GM04504 (cell line): ENCODE results near the gene LONP1.

Experiments
- DNase-seq: peaks from one replicate; pipeline ENCODE4 v3.0.0-alpha.2; 2012; ENCODE audit warnings: low read depth

LONP1 gene

DNA sequence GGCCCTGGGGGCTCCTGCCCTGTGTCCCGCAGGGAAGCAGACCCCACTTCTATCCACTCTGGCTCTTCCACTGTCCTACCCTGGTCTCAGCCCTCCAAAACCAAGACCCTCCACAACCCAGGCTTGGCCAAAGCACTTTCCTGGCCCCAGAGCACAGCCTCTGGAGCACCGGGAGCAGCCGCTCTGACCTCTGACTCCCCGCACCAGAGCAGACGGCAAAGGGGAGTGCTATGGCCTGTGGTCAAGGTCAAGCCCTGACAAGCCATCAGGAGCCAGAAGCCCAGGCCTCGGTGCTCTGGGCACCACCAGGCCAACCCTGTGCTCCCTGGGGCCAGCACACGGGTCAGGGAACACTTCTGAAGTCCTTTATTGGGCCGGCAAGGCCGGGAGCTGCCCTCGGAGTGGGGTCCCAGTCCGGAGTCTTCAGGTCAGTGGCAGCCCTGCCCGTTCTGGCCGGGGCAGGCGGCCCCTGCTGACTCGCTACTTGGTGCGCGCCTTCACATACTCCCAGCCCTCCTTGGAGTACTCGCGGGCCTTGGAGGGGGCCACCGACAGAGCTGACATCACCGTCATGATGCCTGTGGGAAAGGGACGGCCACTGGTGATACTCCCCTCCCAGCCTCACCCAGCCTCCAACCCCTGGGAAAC, 41.8 kb downstream of the LONP1 start:
- no peak for DNase-seq

DNA sequence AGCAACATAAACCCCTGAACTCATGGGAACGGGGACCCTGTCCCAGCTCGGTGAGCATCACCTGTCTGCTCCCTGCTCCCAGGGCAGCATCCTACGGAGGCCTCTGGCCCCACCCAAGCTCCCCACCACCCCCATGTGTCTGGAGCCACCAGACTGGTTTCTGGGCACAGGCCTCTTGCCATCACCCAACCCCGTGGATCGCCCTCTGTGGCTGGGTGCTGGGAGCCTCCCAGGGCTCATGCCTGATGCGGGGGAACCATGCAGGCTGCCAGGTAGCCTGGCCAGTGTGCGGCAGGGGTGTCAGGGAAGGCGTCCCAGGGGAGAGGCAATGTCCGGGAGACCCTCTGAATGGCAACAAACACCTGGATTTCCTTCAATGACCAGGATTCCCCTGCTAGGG, 42.4 kb downstream of the LONP1 start:
- DNase-seq, result no peak

DNA sequence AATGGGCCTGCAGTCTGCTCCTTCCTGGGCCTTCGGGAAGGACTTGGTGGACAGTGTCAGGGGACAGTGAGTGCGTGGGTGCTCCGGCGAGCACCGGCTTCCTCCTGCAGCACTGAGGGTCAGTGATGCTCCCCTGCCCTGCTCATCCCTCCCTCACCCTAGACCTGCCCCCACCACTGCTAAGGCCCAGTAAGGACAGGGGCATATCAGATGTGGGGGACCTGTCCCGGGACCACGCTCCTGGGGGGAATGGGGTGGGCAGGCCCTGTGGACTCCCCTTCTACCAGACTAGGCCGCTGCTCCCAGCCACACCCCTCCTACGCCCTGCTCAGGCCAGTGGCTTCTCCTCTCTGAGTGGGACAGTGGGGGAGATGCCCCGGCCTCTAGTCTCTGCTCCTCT, 42.8 kb downstream of the LONP1 start:
- DNase-seq, result no peak

DNA sequence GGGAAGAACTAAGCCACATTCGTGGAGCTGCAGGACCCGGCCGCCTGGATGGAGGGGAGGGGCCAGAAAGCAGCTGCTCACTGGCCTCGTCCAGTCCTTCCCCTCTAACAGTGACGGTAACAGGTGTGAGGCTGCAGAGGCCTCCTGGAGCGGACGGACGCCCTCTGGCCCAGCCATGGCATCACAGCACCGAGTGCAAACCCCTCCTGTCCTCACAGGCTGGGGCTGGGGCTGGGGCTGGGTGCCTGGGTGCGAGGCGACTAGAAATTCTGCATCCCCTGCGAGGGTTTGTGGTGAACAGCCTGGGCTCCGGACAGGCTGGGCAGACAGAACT, 43.2 kb downstream of the LONP1 start:
- DNase-seq, result no peak

DNA sequence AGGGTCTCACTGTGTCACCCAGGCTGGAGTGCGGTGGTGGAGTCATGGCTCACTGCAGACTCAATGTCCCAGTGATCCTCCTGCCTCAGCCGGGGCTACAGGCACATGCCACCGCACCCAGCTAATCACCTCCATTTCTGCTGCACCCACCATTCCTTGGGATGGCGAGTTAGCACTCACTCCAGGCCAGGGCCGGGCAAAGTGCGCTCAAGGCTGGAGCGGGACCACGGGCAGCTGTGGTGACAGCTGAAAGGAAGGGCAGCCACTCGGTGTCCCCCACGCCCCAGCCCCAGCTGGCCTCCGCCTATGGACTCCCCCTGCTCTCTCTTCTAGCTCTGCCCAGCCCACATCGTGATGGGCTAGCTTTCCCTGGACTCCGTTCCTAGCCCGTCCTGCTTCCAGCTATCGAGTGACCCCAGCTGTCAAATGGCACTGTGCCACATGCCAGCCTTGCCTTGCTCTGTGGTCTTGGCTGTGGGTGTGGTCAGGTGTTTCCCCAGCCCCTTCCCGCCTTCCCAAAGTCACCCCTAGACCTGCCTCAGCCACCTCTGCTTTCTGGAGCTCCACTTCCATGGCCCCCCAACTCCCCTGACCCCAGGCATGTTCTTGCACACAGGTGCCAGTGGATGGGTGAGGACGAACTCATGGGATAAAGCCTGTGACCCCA, 43.7 kb downstream of the LONP1 start:
- DNase-seq, result no peak

DNA sequence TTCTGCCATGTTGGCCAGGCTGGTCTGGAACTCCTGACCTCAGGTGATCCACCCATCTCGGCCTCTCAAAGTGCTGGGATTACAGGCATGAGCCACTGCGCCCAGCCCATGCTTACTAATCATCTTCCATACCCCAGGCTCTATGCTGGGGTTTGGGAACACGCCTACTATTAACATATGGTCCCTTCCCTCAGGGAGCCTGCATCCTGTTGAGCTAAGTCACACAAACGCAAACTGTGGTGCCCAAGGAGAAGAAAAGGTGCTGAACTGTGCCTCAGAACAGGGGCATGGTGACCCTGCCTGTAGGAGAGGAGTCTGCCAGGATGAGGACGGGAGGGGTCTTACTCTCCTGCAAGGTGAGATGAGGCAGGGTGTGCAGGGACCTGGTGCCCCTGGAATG, 45.2 kb downstream of the LONP1 start:
- no peak for DNase-seq

DNA sequence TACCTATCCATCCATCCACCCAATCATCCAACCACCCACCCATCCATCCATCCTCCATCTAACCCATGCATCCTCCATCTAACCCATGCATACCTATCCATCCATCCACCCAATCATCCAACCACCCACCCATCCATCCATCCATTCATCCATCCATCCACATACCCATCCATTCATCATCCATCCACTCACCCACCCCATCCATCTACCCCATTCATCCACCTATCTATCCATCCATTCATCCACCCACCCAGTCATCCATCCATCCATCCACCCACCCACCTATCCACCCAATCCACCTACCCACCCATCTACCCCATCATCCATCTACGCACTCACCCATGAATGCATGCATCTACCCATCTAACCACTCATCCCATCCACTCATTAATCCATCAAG, 46.2 kb downstream of the LONP1 start:
- DNase-seq, result no peak

DNA sequence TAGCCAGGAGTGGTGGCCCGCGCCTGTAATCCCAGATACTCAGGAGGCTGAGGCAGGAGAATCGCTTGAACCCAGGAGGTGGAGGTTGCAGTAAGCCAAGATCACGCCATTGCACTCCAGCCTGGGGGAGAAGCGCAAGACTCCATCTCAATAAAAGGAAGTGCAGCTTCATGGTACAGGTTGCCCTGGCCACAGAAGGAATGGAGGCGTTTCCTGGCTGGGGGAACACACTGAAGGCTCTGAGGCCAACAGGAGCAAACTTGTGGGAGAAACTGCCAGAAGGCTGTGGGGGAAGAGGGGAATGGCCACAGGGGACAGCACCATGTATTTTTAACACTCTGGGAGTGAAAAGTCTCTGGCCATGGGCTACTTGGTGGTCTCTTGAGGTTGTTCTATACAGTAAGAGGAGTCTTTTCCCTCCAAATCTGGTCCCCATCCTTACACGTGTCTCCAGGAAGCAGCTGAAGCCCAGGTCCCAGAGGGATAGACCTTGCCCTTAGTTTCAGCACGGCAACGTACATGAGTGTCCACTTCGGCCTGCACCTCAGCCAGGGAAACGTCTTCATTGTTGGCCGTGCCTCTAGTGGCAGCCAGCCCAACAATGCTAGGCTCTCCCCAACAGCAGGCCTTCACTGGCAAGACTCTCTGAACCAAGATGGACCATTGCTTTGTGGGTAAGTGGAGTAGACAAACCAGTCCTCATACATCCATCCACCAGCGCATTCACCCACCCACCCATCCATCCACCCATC, 47.1 kb downstream of the LONP1 start:
- no peak for DNase-seq

DNA sequence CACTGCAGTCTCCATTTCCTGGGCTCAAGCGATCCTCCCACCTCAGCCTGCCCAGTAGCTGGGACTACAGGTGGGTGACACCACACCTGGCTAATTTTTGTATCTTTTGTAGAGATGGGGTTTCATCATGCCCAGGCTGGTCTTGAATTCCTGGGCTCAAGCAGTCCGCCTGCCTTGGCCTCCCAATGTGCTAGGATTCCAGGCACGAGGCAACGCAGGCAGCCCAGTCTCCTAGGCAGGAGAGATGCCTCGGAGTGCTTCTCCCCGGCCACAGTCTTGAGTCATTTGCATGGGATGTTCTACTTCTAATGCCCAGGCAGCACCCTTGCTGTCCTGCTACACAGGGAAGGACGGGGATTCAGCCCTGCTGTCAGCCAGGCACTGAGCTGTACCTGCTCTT, 48.3 kb downstream of the LONP1 start:
- no peak for DNase-seq

DNA sequence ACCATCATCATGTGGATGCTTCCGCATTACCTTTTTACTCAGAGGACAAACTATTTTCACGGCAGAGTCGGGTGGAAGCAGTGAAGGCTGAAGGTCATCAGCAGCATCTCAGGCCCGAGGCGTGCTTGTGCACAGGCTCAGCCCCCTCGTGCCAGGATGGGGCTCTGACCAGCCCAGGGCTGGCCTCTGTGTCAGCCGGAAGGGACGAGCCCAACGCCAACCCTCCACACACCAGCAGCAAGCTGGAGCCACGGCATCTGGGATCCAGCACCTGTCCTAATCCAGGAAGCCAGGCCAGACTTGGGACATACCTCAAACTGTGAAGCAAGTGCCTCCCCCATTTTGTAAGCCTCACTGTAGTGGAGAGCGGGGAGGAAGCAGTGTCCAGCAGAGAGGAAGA, 50.7 kb downstream of the LONP1 start:
- DNase-seq, result no peak

DNA sequence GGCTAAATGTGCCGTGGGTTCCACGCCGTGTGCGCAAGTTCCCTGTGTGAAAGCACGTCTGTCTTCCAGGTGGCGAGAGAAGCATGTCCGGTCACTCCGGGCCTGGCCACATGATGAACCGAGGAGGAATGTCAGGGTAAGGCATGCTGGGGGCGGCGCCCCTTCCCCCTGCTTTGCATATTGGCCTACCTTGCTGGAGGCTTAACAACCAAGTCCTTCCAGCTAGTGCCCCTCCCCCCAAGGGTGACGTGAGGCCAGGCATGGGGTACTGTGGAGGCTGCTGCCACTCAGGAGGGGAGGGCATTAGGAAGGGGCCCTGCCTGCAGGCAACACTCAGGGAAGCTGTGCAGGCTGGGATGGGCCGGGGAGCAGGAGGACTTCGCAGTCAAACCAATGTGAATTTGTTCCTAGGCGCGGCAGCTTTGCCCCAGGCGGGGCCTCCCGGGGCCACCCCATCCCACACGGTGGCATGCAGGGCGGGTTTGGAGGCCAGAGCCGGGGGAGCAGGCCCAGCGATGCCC, 52.1 kb downstream of the LONP1 start:
- DNase-seq, result no peak

DNA sequence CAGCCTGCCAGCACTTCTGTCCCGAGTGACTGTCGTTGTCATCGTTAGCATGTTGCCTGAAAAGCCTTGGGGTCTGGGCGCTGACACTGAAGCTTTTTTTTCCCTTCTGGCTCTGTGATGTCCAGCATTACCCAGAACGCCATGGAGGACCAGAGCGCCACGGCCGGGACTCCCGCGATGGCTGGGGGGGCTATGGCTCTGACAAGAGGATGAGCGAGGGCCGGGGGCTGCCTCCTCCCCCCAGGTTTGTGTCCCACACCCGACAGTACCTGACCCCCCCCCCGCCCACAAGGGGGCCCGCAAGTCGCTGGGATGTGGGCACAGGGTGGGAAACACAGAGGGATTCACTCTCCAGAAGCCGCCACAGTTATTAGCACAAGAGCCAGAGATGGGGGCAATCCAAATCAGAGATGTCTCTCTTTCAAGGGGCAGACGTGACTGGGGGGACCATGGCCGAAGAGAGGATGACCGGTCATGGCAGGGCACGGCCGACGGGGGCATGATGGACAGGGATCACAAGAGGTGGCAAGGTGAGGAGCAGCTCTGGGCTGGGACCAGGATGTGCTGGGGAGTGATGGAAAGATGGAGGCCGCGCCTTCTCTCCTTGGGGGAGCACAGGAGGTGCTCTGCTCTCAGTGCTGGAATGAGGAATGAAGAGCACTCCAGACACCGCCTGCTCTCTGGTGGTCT, 52.9 kb downstream of the LONP1 start:
- no peak for DNase-seq

DNA sequence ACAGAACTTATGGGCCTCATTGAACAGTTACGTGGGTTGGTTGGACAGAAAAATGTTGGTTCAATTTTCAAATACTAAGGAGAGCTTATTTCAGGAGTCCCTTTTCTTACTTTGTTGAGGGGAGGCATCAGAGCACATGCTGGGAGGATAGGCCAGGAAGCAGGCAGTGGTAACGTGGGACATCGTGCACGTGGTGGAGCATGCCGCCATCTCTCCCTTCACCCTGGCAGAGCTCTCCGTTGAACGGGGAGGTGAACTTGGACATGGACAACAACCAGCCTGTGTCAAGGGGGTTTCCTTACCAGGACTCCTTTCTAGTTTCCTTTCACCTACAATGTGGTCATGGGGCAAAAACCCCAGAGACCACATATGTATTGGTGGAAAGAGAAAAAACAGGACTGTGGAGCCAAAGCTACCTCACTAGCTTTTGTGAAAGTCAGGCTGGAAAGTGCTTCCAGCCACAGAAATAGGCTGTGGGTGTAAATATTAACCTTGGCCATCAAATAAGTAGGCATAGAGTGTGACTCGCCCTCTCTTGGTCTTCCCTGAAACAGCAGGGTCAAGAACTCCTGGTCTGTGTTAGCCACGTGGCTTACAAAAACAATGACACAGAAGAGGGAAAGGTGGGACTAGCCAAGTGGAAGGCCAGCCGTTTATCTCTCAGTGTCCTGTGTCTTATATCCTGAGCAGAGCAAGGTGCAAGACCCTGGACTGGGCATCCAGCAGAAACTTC, 54.0 kb downstream of the LONP1 start:
- DNase-seq, result peak; percentile 15

DNA sequence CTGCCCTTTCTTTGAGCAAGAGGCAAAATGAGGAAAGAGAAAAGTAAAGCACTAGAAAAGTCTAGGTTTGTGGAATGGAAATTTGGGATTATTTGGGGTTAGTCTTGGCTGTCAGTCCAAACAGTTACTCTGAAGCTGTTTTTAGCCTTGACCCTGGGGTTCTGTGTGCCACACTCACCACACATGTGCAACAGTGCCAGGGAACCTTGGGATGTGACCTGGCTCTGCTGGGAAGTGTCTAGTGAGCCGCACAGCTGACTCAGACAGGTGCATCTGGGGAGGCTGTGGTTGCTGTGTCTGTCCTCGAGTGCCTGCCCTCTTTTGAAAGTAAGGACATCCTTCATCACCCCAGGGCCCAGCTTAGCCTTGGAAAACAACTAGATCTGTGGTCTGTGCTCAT, 55.4 kb downstream of the LONP1 start:
- no peak for DNase-seq

DNA sequence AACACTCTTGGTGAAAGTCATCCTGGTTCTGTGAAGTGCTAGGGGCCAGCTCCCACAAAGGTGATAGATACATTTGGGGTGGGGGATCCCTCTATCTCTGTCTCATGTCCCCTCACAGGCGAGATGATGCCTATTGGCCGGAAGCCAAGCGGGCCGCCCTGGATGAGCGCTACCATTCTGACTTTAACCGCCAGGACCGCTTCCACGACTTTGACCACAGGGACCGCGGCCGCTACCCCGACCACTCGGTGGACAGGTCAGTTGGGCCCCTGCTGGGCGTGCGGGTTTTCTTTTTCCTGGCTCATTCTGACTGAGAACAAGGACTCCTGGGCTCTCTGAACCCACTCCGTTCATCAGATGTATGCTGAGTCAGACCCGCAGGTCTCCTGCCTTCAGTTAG, 56.0 kb downstream of the LONP1 start:
- DNase-seq, result no peak

DNA sequence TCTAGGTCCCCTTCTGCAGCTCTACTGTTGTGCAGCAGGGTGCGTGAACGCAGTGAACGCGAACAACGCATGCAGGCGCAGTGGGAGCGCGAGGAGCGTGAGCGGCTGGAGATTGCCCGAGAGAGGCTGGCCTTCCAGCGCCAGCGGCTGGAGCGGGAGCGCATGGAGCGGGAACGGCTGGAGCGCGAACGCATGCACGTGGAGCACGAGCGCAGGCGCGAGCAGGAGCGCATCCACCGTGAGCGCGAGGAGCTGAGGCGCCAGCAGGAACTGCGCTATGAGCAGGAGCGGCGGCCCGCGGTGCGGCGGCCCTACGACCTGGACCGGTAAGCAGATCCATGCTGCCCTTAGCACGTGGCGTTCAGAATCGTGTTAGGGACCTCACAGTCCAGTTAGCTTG, 58.5 kb downstream of the LONP1 start:
- no peak for DNase-seq

DNA sequence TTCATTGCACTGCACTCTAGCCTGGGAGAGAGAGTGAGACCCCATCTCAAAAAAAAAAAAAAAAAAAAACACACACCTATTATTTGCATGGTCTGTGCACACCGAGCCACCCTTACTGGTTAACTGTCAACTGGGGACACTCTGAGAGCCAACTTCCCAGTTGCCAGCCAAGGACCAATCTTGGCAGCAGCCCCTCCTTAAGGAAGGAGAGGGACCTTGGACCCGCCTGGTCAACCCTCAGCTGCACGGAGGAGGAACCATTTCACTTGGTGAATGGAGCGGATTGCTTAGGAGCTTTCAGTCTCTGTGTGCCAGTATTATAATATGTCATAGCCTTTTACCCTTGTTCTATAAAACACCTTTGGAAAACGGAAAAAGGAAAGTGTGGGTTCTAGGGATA, 64.5 kb downstream of the LONP1 start:
- DNase-seq, result no peak

DNA sequence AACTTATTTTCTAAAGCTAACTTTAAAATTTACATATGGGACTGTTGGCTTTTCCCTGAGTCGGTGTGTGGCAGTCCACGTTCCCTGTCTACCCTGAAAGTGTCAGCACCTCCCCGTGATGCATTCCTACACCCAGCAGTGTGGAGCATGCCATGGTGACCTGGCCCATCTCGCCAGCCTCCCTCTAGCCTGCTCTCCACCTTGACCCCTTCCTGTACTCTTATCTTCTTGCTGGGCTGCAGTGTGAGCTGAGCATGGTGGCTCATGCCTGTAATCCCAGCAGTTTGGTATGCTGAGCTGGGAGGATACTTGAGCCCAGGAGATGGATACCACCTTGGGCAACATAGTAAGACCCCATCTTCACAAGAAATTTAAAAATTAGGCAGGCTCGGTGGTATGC, 65.0 kb downstream of the LONP1 start:
- no peak for DNase-seq

DNA sequence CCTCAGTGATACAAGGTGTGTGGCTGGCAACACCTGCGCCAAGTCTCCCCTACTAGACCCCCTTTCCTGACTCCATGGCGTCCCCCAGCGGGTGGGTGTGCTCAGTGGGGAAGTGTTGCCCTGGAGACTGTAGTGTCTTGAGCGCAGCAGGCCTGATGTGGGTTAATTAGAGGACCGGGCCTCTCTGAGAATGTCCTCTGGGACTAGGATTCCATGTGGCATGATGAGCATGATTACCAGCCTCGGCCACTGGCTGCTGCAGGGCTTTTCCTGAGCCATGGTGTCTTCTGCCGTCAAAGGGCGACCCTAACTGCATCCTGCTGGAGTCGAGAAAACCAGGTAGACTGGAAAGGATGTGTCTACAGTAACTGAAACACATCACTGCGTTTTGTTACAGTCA, 67.7 kb downstream of the LONP1 start:
- DNase-seq, result no peak

DNA sequence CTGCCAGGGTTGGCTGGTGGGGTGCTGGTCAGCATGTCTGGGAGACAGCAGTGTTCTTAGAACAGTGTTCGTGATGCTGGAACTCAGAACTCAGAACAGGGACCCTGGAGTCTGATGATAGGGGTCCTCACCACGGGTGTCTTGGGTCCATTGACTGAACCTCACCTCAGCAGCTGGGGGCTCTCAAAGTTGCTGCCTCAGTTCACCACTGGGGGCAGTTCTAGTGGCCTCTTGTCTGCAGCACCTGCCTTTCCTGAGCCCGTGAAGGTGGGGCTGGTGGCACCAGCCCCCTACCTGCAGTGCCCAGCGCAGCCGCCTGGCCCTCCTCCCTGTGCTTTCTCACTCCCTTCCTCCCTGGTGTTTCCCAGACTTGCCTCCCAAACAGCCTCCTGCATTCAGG, 68.6 kb downstream of the LONP1 start:
- no peak for DNase-seq

DNA sequence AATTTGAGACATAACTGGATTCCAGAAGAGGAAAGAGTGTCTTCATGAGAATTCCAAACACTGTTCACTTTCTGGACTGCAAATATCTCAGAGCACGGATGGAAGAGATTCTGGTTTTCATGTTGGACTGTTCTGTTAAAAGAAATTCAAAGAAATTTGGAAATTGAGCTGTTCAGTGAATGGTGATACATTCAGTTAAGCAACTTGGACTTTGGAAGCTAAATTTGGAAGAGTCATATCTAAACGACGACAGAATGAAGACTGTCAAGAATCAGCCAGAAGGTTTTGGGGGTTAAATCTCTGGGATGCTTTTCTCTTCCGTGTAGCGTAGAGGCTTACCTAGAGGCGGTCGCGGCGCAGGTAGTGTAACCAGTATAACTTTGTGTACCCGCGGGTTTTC, 71.5 kb downstream of the LONP1 start:
- no peak for DNase-seq

DNA sequence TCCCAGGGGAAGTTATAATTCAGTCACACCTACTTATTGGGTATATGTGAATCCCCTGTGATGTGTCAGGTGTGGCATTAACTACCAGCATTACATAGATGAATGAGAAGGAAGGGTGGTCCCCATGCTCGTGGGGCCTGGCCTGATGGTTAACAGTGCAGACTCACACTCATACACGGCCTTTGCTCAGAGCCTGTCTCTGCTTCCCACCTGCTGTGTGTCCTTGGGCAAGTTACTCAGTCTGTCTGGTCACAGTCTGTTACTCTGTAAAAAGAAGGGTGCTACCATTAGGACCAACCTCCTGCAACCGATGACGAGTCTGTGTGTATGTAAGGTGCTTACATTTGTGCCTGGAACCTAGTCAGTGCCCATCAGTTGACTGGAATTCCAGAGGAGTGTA, 73.2 kb downstream of the LONP1 start:
- no peak for DNase-seq
